KBM-7 (cell line): ENCODE results near the gene ZNF346.

Experiments used
- DNase-seq: peaks from one replicate; pipeline ENCODE4 v3.0.0-alpha.2; 2015
- in situ Hi-C: fragments of 300-500 bp; cut with MboI; formaldehyde crosslinking; loops from 2 replicates; pipeline ENCODE4 v1.14.3; 2020; ENCODE audit warnings: low sequenced_read_pairs, low pct_unique_long_range_greater_than_20kb, mixed read lengths

ZNF346 gene

GRCh38 chr5:177049285-177049684 is 26.8 kb downstream of the ZNF346 start:
- no peak for DNase-seq
- in situ Hi-C loops = no loop called here

- in situ Hi-C loops = no loop called here
- no peak for DNase-seq
Observed at GRCh38 chr5:177064500-177065277, 42.2 kb downstream of the ZNF346 start.

- no peak for DNase-seq
- in situ Hi-C loops = no loop called here
Observed at GRCh38 chr5:177065491-177065890, 43.0 kb downstream of the ZNF346 start.

GRCh38 chr5:177066224-177066623 is 43.7 kb downstream of the ZNF346 start:
- no peak for DNase-seq
- in situ Hi-C loops = no loop called here

- in situ Hi-C loops = no loop called here
- DNase-seq = no peak
Observed at GRCh38 chr5:177067503-177067902, 45.0 kb downstream of the ZNF346 start.

GRCh38 chr5:177070536-177071191 is 48.2 kb downstream of the ZNF346 start:
- in situ Hi-C loops = no loop called here
- no peak for DNase-seq

- DNase-seq = peak; percentile 93
- in situ Hi-C loops = no loop called here
Observed at GRCh38 chr5:177071666-177072385, 49.3 kb downstream of the ZNF346 start.

GRCh38 chr5:177077335-177077734 is 54.8 kb downstream of the ZNF346 start:
- no peak for DNase-seq
- in situ Hi-C loops = loop anchor here (25.0 kb wide), 1 partner anchor 415 kb away; no protein-coding TSS in a partner anchor

GRCh38 chr5:177079606-177080005 is 57.1 kb downstream of the ZNF346 start:
- no peak for DNase-seq
- in situ Hi-C loops = loop anchor here (25.0 kb wide), 1 partner anchor 417 kb away; no protein-coding TSS in a partner anchor

- DNase-seq = no peak
- in situ Hi-C loops = loop anchor here (25.0 kb wide), 1 partner anchor 418 kb away; no protein-coding TSS in a partner anchor
Observed at GRCh38 chr5:177080265-177080664, 57.8 kb downstream of the ZNF346 start.

GRCh38 chr5:177081859-177082258 is 59.4 kb downstream of the ZNF346 start:
- in situ Hi-C loops = loop anchor here (25.0 kb wide), 1 partner anchor 420 kb away; no protein-coding TSS in a partner anchor
- DNase-seq = no peak

- in situ Hi-C loops = loop anchor here (25.0 kb wide), 1 partner anchor 421 kb away; no protein-coding TSS in a partner anchor
- no peak for DNase-seq
Observed at GRCh38 chr5:177083357-177083756, 60.9 kb downstream of the ZNF346 start.

- in situ Hi-C loops = loop anchor here (25.0 kb wide), 1 partner anchor 422 kb away; no protein-coding TSS in a partner anchor
- DNase-seq = no peak
Observed at GRCh38 chr5:177084175-177084574, 61.7 kb downstream of the ZNF346 start.

- DNase-seq = peak; percentile 37
- in situ Hi-C loops = loop anchor here (25.0 kb wide), 1 partner anchor 424 kb away; no protein-coding TSS in a partner anchor
Observed at GRCh38 chr5:177085985-177086653, 63.6 kb downstream of the ZNF346 start.

GRCh38 chr5:177086654-177087397 is 64.3 kb downstream of the ZNF346 start, which contains the start of gene FGFR4:
FGFR4 (plus strand) TSS chr5:177086915; CDS start chr5:177089603, 2,688 bp downstream.
- DNase-seq = peak; percentile 79
- in situ Hi-C loops = loop anchor here (25.0 kb wide), 1 partner anchor 425 kb away; no protein-coding TSS in a partner anchor

- DNase-seq = no peak
- in situ Hi-C loops = loop anchor here (25.0 kb wide), 1 partner anchor 425 kb away; no protein-coding TSS in a partner anchor
Observed at GRCh38 chr5:177087398-177088005, 65.0 kb downstream of the ZNF346 start.

GRCh38 chr5:177089127-177089526 is 66.6 kb downstream of the ZNF346 start:
- in situ Hi-C loops = loop anchor here (25.0 kb wide), 1 partner anchor 427 kb away; no protein-coding TSS in a partner anchor
- no peak for DNase-seq
